HEK293 (cell line): ENCODE measurements around the gene MAP3K9.

Experiments
- BCL6B ChIP-seq: fragments of 450-650 bp; formaldehyde crosslinking; IDR thresholded peaks from 2 replicates; pipeline ENCODE4 v1.5.1; 2017; ENCODE audit warnings: missing biosample characterization, missing genetic modification characterization
- HOXC10 ChIP-seq: sonication (generic); formaldehyde crosslinking; IDR thresholded peaks from 2 replicates; pipeline ENCODE4 v1.8.1; 2023; ENCODE audit warnings: mild to moderate bottlenecking, missing genetic modification reagents
- KLF1 ChIP-seq: fragments of 450-650 bp; formaldehyde crosslinking; IDR thresholded peaks from 2 replicates; pipeline ENCODE4 v1.5.1; 2016; ENCODE audit warnings: missing biosample characterization, missing genetic modification characterization
- KLF10 ChIP-seq: fragments of 450-650 bp; IDR thresholded peaks from 2 replicates; pipeline ENCODE4 v1.5.1; 2018; ENCODE audit warnings: missing biosample characterization, mild to moderate bottlenecking, missing genetic modification characterization
- KLF16 ChIP-seq: fragments of 450-650 bp; formaldehyde crosslinking; IDR thresholded peaks from 2 replicates; pipeline ENCODE4 v1.5.1; 2017; ENCODE audit warnings: missing biosample characterization, missing genetic modification characterization
- OVOL3 ChIP-seq: fragments of 450-650 bp; formaldehyde crosslinking; IDR thresholded peaks from 2 replicates; pipeline ENCODE4 v1.5.1; 2016; ENCODE audit warnings: missing biosample characterization, missing genetic modification characterization
- REPIN1 ChIP-seq: fragments of 450-650 bp; formaldehyde crosslinking; IDR thresholded peaks from 2 replicates; pipeline ENCODE4 v1.5.1; 2017; ENCODE audit warnings: missing biosample characterization, missing genetic modification characterization, low read depth
- REST ChIP-seq: fragments of 450-650 bp; formaldehyde crosslinking; IDR thresholded peaks from 2 replicates; pipeline ENCODE4 v1.5.1; 2016; ENCODE audit warnings: missing biosample characterization, missing genetic modification characterization
- ZBTB10 ChIP-seq: fragments of 450-650 bp; formaldehyde crosslinking; IDR thresholded peaks from 2 replicates; pipeline ENCODE4 v1.5.1; 2016; ENCODE audit warnings: missing biosample characterization, missing genetic modification characterization
- ZBTB26 ChIP-seq: fragments of 450-650 bp; formaldehyde crosslinking; optimal IDR thresholded peaks from 2 replicates; pipeline ENCODE3; 2016; ENCODE audit warnings: missing biosample characterization, mild to moderate bottlenecking, missing genetic modification characterization
- ZBTB49 ChIP-seq: fragments of 450-650 bp; formaldehyde crosslinking; IDR thresholded peaks from 2 replicates; pipeline ENCODE4 v1.5.1; 2016; ENCODE audit warnings: missing biosample characterization, missing genetic modification characterization, low read depth
- ZBTB7A ChIP-seq: fragments of 450-650 bp; formaldehyde crosslinking; IDR thresholded peaks from 2 replicates; pipeline ENCODE4 v1.5.1; 2016; ENCODE audit warnings: low read depth, missing biosample characterization, missing genetic modification characterization
- ZFP3 ChIP-seq: fragments of 450-650 bp; formaldehyde crosslinking; IDR thresholded peaks from 2 replicates; pipeline ENCODE4 v1.5.1; 2016; ENCODE audit warnings: low read depth, missing biosample characterization, missing genetic modification characterization
- ZNF16 ChIP-seq: fragments of 450-650 bp; formaldehyde crosslinking; IDR thresholded peaks from 2 replicates; pipeline ENCODE4 v1.5.1; 2016; ENCODE audit warnings: low read depth, missing biosample characterization, missing genetic modification characterization
- ZNF169 ChIP-seq: fragments of 450-650 bp; formaldehyde crosslinking; IDR thresholded peaks from 2 replicates; pipeline ENCODE4 v1.5.1; 2016; ENCODE audit warnings: missing biosample characterization, missing genetic modification characterization
- ZNF184 ChIP-seq: fragments of 450-650 bp; IDR thresholded peaks from 2 replicates; pipeline ENCODE4 v1.5.1; 2018; ENCODE audit warnings: missing biosample characterization, mild to moderate bottlenecking, missing genetic modification characterization
- ZNF214 ChIP-seq: fragments of 450-650 bp; formaldehyde crosslinking; IDR thresholded peaks from 2 replicates; pipeline ENCODE4 v1.5.1; 2017; ENCODE audit warnings: missing biosample characterization, mild to moderate bottlenecking, missing genetic modification characterization, borderline replicate concordance
- ZNF24 ChIP-seq: fragments of 450-650 bp; formaldehyde crosslinking; IDR thresholded peaks from 2 replicates; pipeline ENCODE4 v1.5.1; 2016; ENCODE audit warnings: missing biosample characterization, missing genetic modification characterization
- ZNF311 ChIP-seq: fragments of 450-650 bp; formaldehyde crosslinking; IDR thresholded peaks from 2 replicates; pipeline ENCODE4 v1.5.1; 2017; ENCODE audit warnings: missing biosample characterization, missing genetic modification characterization, borderline replicate concordance
- ZNF335 ChIP-seq: fragments of 450-650 bp; formaldehyde crosslinking; conservative IDR thresholded peaks from 2 replicates; pipeline ENCODE4 v1.5.1; 2016; ENCODE audit warnings: missing biosample characterization, missing genetic modification characterization
- ZNF391 ChIP-seq: fragments of 450-650 bp; formaldehyde crosslinking; IDR thresholded peaks from 2 replicates; pipeline ENCODE4 v1.5.1; 2016; ENCODE audit warnings: low read depth, missing biosample characterization, missing genetic modification characterization, borderline replicate concordance
- ZNF416 ChIP-seq: fragments of 450-650 bp; formaldehyde crosslinking; IDR thresholded peaks from 2 replicates; pipeline ENCODE4 v1.5.1; 2016; ENCODE audit warnings: missing biosample characterization, missing genetic modification characterization
- ZNF449 ChIP-seq: fragments of 450-650 bp; formaldehyde crosslinking; IDR thresholded peaks from 2 replicates; pipeline ENCODE4 v1.5.1; 2017; ENCODE audit warnings: missing biosample characterization, mild to moderate bottlenecking, missing genetic modification characterization, moderate library complexity
- ZNF585B ChIP-seq: fragments of 450-650 bp; formaldehyde crosslinking; IDR thresholded peaks from 2 replicates; pipeline ENCODE4 v1.5.1; 2016; ENCODE audit warnings: missing biosample characterization, missing genetic modification characterization
- ZNF791 ChIP-seq: fragments of 450-650 bp; formaldehyde crosslinking; IDR thresholded peaks from 2 replicates; pipeline ENCODE4 v1.5.1; 2016; ENCODE audit warnings: missing biosample characterization, missing genetic modification characterization
- ZNF830 ChIP-seq: fragments of 450-650 bp; IDR thresholded peaks from 2 replicates; pipeline ENCODE4 v1.5.0; 2018; ENCODE audit warnings: missing biosample characterization, missing genetic modification characterization, low read depth, mild to moderate bottlenecking, moderate library complexity

Gene MAP3K9

GRCh38 chr14:70821584-70822529, 12.5 kb upstream of the MAP3K9 start (continued):
- peak; percentile 28; the same call in 1 of the 2 replicates for TF ChIP-seq KLF1 (tag by site-specific recombination)
- TF ChIP-seq ZNF214, result no peak
- TF ChIP-seq ZNF585B, result no peak
- no peak for TF ChIP-seq ZBTB7A (tag by site-specific recombination)
- TF ChIP-seq ZNF391 (tag by site-specific recombination), result no peak
- peak; percentile 93 for TF ChIP-seq ZNF335 (tag by site-specific recombination)
- no peak for TF ChIP-seq ZFP3 (tag by site-specific recombination)
- TF ChIP-seq ZNF791 (tag by site-specific recombination), result no peak
- no peak for TF ChIP-seq ZNF184 (tag by site-specific recombination)
- TF ChIP-seq KLF16 (tag by site-specific recombination), result peak; percentile 74; the same call in 1 of the 2 replicates
- no peak for TF ChIP-seq ZNF16 (tag by site-specific recombination)
- no peak for TF ChIP-seq ZNF24 (tag by site-specific recombination)
- no peak for TF ChIP-seq BCL6B (tag by site-specific recombination)
- no peak for TF ChIP-seq ZNF169 (tag by site-specific recombination)
- peak; percentile 95 for TF ChIP-seq ZBTB26 (tag by site-specific recombination)
- TF ChIP-seq ZNF311 (tag by site-specific recombination), result no peak
- TF ChIP-seq ZBTB49, result no peak
- no peak for TF ChIP-seq OVOL3 (tag by site-specific recombination)
- 0 out of 2 replicates have a peak, but pooled peaks have one; percentile 46 for TF ChIP-seq REPIN1 (tag by site-specific recombination)
- peak; percentile 76 for TF ChIP-seq ZBTB10 (tag by site-specific recombination)
- TF ChIP-seq ZNF830 (tag by site-specific recombination), result no peak
- TF ChIP-seq REST, result no peak
- 0 out of 2 replicates have a peak, but pooled peaks have one; percentile 15 for TF ChIP-seq KLF10 (tag by site-specific recombination)
- no peak for TF ChIP-seq HOXC10 (CRISPR knock-in tag)
- TF ChIP-seq ZNF416 (tag by site-specific recombination), result no peak
- TF ChIP-seq ZNF449, result no peak
